Neural cell (in vitro differentiated cells): ENCODE measurements around the gene BNC2. TPM values are rescaled to one million over a fixed set of nuclear protein-coding genes. Genes with fewer than 3 reads are reported as not detected.

Experiments
- H2AFZ ChIP-seq: fragments of 200-600, 300-800 bp; sonication (generic), shearing (Covaris generic); 2 replicates; pipeline ENCODE4 v1.6.0; 2014; ENCODE audit warnings: low read depth, mild to moderate bottlenecking, antibody characterized with exemption, low read length, moderate library complexity
- H3F3A ChIP-seq: fragments of 200-600 bp; shearing (Covaris generic); 2 replicates; pipeline ENCODE4 v1.6.1; 2016; ENCODE audit warnings: mild to moderate bottlenecking, moderate library complexity, mixed read lengths, antibody characterized with exemption, low read length; ENCODE audit not compliant: insufficient read depth, poor library complexity, severe bottlenecking
- H3K27ac ChIP-seq: fragments of 200-600, 300-800 bp; sonication (generic), shearing (Covaris generic); 2 replicates; pipeline ENCODE4 v1.5.1; 2014; ENCODE audit warnings: mild to moderate bottlenecking, low read length, moderate library complexity
- H3K27me3 ChIP-seq: fragments of 300-800, 200-600 bp; sonication (generic), shearing (Covaris generic); 2 replicates; pipeline ENCODE4 v1.6.0; 2014; ENCODE audit warnings: mild to moderate bottlenecking, low read depth, low read length, moderate library complexity; ENCODE audit not compliant: insufficient read depth
- H3K36me3 ChIP-seq: fragments of 300-800, 200-600 bp; sonication (generic), shearing (Covaris generic); 2 replicates; pipeline ENCODE4 v1.5.1; 2014; ENCODE audit warnings: mild to moderate bottlenecking, antibody characterized with exemption, low read length, moderate library complexity; ENCODE audit not compliant: insufficient read depth
- H3K4me2 ChIP-seq: fragments of 300-800, 200-600 bp; sonication (generic), shearing (Covaris generic); 2 replicates; pipeline ENCODE4 v1.6.0; 2014; ENCODE audit warnings: mild to moderate bottlenecking, low read length
- H3K4me3 ChIP-seq: fragments of 300-800, 200-600 bp; sonication (generic), shearing (Covaris generic); 2 replicates; pipeline ENCODE4 v1.5.1; 2014; ENCODE audit warnings: mild to moderate bottlenecking, low read length, moderate library complexity
- H3K79me2 ChIP-seq: fragments of 200-600 bp; shearing (Covaris generic); replicated peaks from 2 replicates; pipeline ENCODE4 v1.6.0; 2014; ENCODE audit warnings: mild to moderate bottlenecking, low read length, moderate library complexity; ENCODE audit not compliant: insufficient read depth
- H3K9ac ChIP-seq: fragments of 300-800, 200-600 bp; sonication (generic), shearing (Covaris generic); 2 replicates; pipeline ENCODE4 v1.6.1; 2016; ENCODE audit warnings: mild to moderate bottlenecking, low read length, mixed read lengths
- H3K9me2 ChIP-seq: fragments of 200-600 bp; shearing (Covaris generic); 2 replicates; pipeline ENCODE4 v1.6.1; 2016; ENCODE audit warnings: mild to moderate bottlenecking, low read length, mixed read lengths; ENCODE audit not compliant: insufficient read depth
- H3K9me3 ChIP-seq: fragments of 200-600, 300-800 bp; sonication (generic), shearing (Covaris generic); 2 replicates; pipeline ENCODE4 v1.6.1; 2016; ENCODE audit warnings: mild to moderate bottlenecking, mixed run types, low read length, moderate library complexity, mixed read lengths
- H4K20me1 ChIP-seq: fragments of 200-600 bp; shearing (Covaris generic); 2 replicates; pipeline ENCODE4 v1.6.1; 2016; ENCODE audit warnings: mild to moderate bottlenecking, mixed run types; ENCODE audit not compliant: insufficient read depth
- EP300 ChIP-seq: fragments of 450-650 bp; conservative IDR thresholded peaks from 2 replicates; pipeline ENCODE4 v1.6.1; 2014; ENCODE audit warnings: antibody characterized with exemption, mild to moderate bottlenecking, moderate library complexity; ENCODE audit not compliant: poor library complexity, severe bottlenecking
- EZH2 ChIP-seq: fragments of 200-600, 300-800 bp; shearing (Covaris generic), sonication (generic); IDR thresholded peaks from 2 replicates; pipeline ENCODE4 v1.6.1; 2014; ENCODE audit warnings: antibody characterized with exemption, low read length, borderline replicate concordance, mild to moderate bottlenecking; ENCODE audit not compliant: insufficient read depth, poor library complexity, severe bottlenecking
- MXI1 ChIP-seq: fragments of 450-650 bp; conservative IDR thresholded peaks from 2 replicates; pipeline ENCODE4 v1.6.1; 2014; ENCODE audit warnings: antibody characterized with exemption, mild to moderate bottlenecking; ENCODE audit not compliant: poor library complexity, severe bottlenecking
- POLR2AphosphoS5 ChIP-seq: IDR thresholded peaks from 2 replicates; pipeline ENCODE4 v1.6.1; 2012
- RAD21 ChIP-seq: fragments of 450-650 bp; conservative IDR thresholded peaks from 2 replicates; pipeline ENCODE4 v1.6.1; 2014; ENCODE audit warnings: antibody characterized with exemption, mild to moderate bottlenecking, moderate library complexity
- SMC3 ChIP-seq: fragments of 450-650 bp; conservative IDR thresholded peaks from 2 replicates; pipeline ENCODE4 v1.6.1; 2014; ENCODE audit warnings: antibody characterized with exemption, mild to moderate bottlenecking, moderate library complexity; ENCODE audit not compliant: poor library complexity
- TAF1 ChIP-seq: IDR thresholded peaks from 2 replicates; pipeline ENCODE4 v1.6.1; 2012; ENCODE audit warnings: low read depth
- polyA plus RNA-seq: library from polyadenylated mRNA; depleted of rRNA; stranded (reverse); fragments of >200 nt; gene quantifications from 2 replicates; pipeline ENCODE4 v1.2.3, GENCODE V29; 2014
- TF ChIP-seq, protein P1 (sequence below): fragments of 450-650 bp; IDR thresholded peaks from 2 replicates; pipeline ENCODE4 v1.5.1; 2014; ENCODE audit warnings: antibody characterized with exemption, mild to moderate bottlenecking, moderate library complexity; ENCODE audit not compliant: poor library complexity, severe bottlenecking
- TF ChIP-seq, protein P2 (sequence below): IDR thresholded peaks from 2 replicates; pipeline ENCODE4 v1.6.1; 2012; ENCODE audit warnings: borderline replicate concordance

BNC2 gene
- polyA plus RNA-seq, 1 donor from 2014 or later, result 1.3 TPM

DNA sequence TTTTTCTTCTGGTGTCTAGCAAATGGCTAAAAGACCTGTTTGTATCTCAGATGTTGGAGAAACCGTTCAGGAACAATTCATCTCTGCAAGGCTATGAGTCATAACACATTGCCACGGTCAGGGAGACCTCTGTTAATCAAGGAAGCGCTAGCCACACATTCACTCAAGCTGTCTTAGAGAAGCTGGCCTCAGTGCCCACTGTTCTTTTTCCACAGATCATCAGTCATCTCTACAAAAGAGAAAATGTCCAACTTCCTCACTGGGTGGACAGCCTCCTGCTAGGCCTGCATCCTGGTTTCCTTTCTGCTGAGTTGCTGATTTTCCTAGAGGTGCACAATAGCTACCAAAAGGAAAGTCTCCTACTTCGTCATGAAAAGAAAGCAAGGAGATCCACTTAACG, 360.5 kb downstream of the BNC2 start:
- Histone ChIP-seq H3K4me2 (no peak overlapping the region), H3K9me3 (no peaks in the 10 kb centered on the region), H4K20me1 (no peaks in the 10 kb centered on the region), H3F3A (no peaks in the 10 kb centered on the region), H2AFZ (no peak overlapping the region), H3K27ac (no peak overlapping the region), H3K9me2 (no peaks in the 10 kb centered on the region), H3K36me3 (no peaks in the 10 kb centered on the region), H3K9ac (no peak overlapping the region), H3K79me2 (no peaks in the 10 kb centered on the region), H3K27me3 (no peaks in the 10 kb centered on the region), H3K4me3 (no peak overlapping the region)
- TF ChIP-seq RAD21, result no peak
- no peak for TF ChIP-seq EP300
- TF ChIP-seq, protein P1, sequence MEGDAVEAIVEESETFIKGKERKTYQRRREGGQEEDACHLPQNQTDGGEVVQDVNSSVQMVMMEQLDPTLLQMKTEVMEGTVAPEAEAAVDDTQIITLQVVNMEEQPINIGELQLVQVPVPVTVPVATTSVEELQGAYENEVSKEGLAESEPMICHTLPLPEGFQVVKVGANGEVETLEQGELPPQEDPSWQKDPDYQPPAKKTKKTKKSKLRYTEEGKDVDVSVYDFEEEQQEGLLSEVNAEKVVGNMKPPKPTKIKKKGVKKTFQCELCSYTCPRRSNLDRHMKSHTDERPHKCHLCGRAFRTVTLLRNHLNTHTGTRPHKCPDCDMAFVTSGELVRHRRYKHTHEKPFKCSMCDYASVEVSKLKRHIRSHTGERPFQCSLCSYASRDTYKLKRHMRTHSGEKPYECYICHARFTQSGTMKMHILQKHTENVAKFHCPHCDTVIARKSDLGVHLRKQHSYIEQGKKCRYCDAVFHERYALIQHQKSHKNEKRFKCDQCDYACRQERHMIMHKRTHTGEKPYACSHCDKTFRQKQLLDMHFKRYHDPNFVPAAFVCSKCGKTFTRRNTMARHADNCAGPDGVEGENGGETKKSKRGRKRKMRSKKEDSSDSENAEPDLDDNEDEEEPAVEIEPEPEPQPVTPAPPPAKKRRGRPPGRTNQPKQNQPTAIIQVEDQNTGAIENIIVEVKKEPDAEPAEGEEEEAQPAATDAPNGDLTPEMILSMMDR, result no peak
- no peak for TF ChIP-seq SMC3
- no peak for TF ChIP-seq EZH2
- TF ChIP-seq TAF1, result no peak
- TF ChIP-seq, protein P2, sequence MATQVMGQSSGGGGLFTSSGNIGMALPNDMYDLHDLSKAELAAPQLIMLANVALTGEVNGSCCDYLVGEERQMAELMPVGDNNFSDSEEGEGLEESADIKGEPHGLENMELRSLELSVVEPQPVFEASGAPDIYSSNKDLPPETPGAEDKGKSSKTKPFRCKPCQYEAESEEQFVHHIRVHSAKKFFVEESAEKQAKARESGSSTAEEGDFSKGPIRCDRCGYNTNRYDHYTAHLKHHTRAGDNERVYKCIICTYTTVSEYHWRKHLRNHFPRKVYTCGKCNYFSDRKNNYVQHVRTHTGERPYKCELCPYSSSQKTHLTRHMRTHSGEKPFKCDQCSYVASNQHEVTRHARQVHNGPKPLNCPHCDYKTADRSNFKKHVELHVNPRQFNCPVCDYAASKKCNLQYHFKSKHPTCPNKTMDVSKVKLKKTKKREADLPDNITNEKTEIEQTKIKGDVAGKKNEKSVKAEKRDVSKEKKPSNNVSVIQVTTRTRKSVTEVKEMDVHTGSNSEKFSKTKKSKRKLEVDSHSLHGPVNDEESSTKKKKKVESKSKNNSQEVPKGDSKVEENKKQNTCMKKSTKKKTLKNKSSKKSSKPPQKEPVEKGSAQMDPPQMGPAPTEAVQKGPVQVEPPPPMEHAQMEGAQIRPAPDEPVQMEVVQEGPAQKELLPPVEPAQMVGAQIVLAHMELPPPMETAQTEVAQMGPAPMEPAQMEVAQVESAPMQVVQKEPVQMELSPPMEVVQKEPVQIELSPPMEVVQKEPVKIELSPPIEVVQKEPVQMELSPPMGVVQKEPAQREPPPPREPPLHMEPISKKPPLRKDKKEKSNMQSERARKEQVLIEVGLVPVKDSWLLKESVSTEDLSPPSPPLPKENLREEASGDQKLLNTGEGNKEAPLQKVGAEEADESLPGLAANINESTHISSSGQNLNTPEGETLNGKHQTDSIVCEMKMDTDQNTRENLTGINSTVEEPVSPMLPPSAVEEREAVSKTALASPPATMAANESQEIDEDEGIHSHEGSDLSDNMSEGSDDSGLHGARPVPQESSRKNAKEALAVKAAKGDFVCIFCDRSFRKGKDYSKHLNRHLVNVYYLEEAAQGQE, result no peak
- no peak for TF ChIP-seq POLR2AphosphoS5
- TF ChIP-seq MXI1, result no peak

DNA sequence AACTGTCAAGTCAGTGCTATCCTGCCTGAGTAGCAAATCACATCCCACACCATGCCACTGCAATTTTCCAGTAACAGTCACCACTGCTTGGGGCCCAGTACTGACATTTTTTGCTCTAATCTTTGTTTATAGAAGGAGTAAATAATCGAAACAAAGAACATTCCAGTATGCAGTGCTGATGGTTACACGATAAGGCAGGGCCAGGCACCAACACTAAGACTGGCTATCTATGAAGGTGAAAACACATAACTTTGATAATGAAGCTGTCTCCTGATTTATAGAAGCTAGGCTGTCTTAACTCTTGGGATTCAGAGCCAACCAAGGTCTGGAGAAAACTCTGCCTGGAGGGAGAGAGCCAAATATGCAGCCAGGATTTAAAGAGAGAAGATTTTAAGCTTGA, 365.3 kb downstream of the BNC2 start:
- H3K4me2 ChIP-seq, result no peak overlapping the region

More for the DNA sequence above, 365.3 kb downstream of the BNC2 start:
- H3K27ac ChIP-seq, result no peak overlapping the region
- no peak overlapping the region for H3K4me3 ChIP-seq
- H3K79me2 ChIP-seq, result no peaks in the 10 kb centered on the region
- no peaks in the 10 kb centered on the region for H4K20me1 ChIP-seq
- H3K9me2 ChIP-seq, result no peaks in the 10 kb centered on the region
- H2AFZ ChIP-seq, result no peak overlapping the region
- TF ChIP-seq RAD21 (no peak), SMC3 (no peak), EZH2 (no peak), POLR2AphosphoS5 (no peak), EP300 (no peak), TAF1 (no peak), MXI1 (no peak)
- TF ChIP-seq, protein P1, result no peak
- TF ChIP-seq, protein P2, result no peak
- H3K36me3 ChIP-seq, result no peaks in the 10 kb centered on the region
- H3K9ac ChIP-seq, result no peak overlapping the region
- H3K9me3 ChIP-seq, result no peaks in the 10 kb centered on the region
- no peaks in the 10 kb centered on the region for H3K27me3 ChIP-seq
- no peaks in the 10 kb centered on the region for H3F3A ChIP-seq
